ENCODE results near the gene HIPK2.

- TF ChIP-seq CTCF (IDR thresholded peaks at IDR 0.05 in 2 of 3, conservative IDR thresholded peaks at IDR 0.05 in 1 of 3; ENCODE audit: control insufficient read depth in 2 of 3, extremely low read depth in 1 of 3, insufficient read depth in 1 of 3, low read depth in 3 of 3, low read length in 3 of 3): no peak
- no peak for TF ChIP-seq NR2C2 (IDR thresholded peaks at IDR 0.05; ENCODE audit: borderline replicate concordance, control insufficient read depth, insufficient read length, low read depth)
- no peak for TF ChIP-seq CREB1 (IDR thresholded peaks at IDR 0.05; ENCODE audit: low read depth)
Measured at GRCh38 chr7:139542308-139543151, 235.3 kb downstream of the HIPK2 start.

Data from GM12878 (cell line).